Caco-2 (cell line): ENCODE data around the gene NMNAT1. TPM values are rescaled to one million over a fixed set of nuclear protein-coding genes. Genes with fewer than 3 reads are reported as not detected.

Experiments
- BruUV-seq: library from RNA; stranded (reverse); fragments of 400-500 nt; replicated peaks from 2 replicates; lab custom pipeline; 2021; lab: Mats Ljungman, UMichigan
- CTCF ChIA-PET: fragments of 300-600 bp; sonication (Branson Sonifier 250); formaldehyde crosslinking; loops from one replicate; lab custom pipeline; 2022; ENCODE audit warnings: antibody characterized with exemption; lab: Charles Lee
- POLR2A ChIA-PET: fragments of 300-600 bp; sonication (Branson Sonifier 250); formaldehyde crosslinking; loops from one replicate; lab custom pipeline; 2022; ENCODE audit warnings: antibody characterized with exemption; lab: Charles Lee
- DNase-seq, 2 experiments: peaks; one replicate each; pipeline versions ENCODE4 v3.0.0 to v3.0.0-alpha.2; 2020 to 2022
- H3K27me3 ChIP-seq: replicated peaks from 2 replicates; pipeline ENCODE4 v1.6.0; 2011; ENCODE audit warnings: low read length; ENCODE audit not compliant: control insufficient read depth, insufficient read depth
- H3K36me3 ChIP-seq: 2 replicates; pipeline ENCODE4 v1.5.1; 2011; ENCODE audit warnings: low read length; ENCODE audit not compliant: control insufficient read depth, insufficient read depth
- H3K4me1 ChIP-seq: fragments of 250-450 bp; sonication (Bioruptor Pico); 2 replicates; pipeline ENCODE4 v1.5.1; 2020; ENCODE audit warnings: mild to moderate bottlenecking
- H3K4me3 ChIP-seq: 2 replicates; pipeline ENCODE4 v1.5.1; 2011; ENCODE audit warnings: low read depth, mild to moderate bottlenecking, control low read depth, low read length
- H3K9me3 ChIP-seq: fragments of 250-450 bp; sonication (Bioruptor Pico); 2 replicates; pipeline ENCODE4 v1.5.1; 2020; ENCODE audit warnings: mild to moderate bottlenecking, moderate library complexity
- H3K27ac Mint-ChIP-seq: one replicate; pipeline ENCODE4 v1.8.0; 2022; ENCODE audit warnings: mixed read lengths; ENCODE audit not compliant: unreplicated experiment
- H3K27me3 Mint-ChIP-seq: one replicate; pipeline ENCODE4 v1.8.0; 2022; ENCODE audit warnings: mixed read lengths; ENCODE audit not compliant: insufficient read depth, unreplicated experiment
- H3K36me3 Mint-ChIP-seq: one replicate; pipeline ENCODE4 v1.8.0; 2022; ENCODE audit warnings: mild to moderate bottlenecking, mixed read lengths; ENCODE audit not compliant: insufficient read depth, unreplicated experiment
- H3K4me1 Mint-ChIP-seq: one replicate; pipeline ENCODE4 v1.8.0; 2022; ENCODE audit warnings: low read depth, mixed read lengths; ENCODE audit not compliant: unreplicated experiment
- H3K4me3 Mint-ChIP-seq: one replicate; pipeline ENCODE4 v1.8.0; 2022; ENCODE audit warnings: mild to moderate bottlenecking, moderate library complexity, mixed read lengths; ENCODE audit not compliant: unreplicated experiment
- H3K9me3 Mint-ChIP-seq: one replicate; pipeline ENCODE4 v1.8.0; 2022; ENCODE audit warnings: mixed read lengths; ENCODE audit not compliant: unreplicated experiment
- intact Hi-C: fragments of 100-400 bp; cut with micrococcal nuclease; formaldehyde crosslinking; loops from one replicate; pipeline ENCODE4 v1.10.0; 2022; ENCODE audit not compliant: unreplicated experiment
- total RNA-seq: library from RNA; stranded (reverse); gene quantifications from 2 replicates; pipeline ENCODE4 v1.2.3, GENCODE V29; 2022
- TF ChIP-seq, protein P1 (sequence below), 2 experiments: fragments of 200-600 bp in 1 of 2; IDR thresholded peaks; 1 replicate in 1 of 2; 2 replicates in 1 of 2; pipeline versions ENCODE4 v1.5.1 to v1.8.0; 2011 to 2022; ENCODE audit warnings: antibody characterized with exemption in 1 of 2, control low read depth in 1 of 2, inconsistent platforms in 1 of 2, low read depth in 1 of 2, low read length in 1 of 2, mild to moderate bottlenecking in 1 of 2, moderate library complexity in 1 of 2; ENCODE audit not compliant: insufficient read depth in 1 of 2, severe bottlenecking in 1 of 2, unreplicated experiment in 1 of 2

The NMNAT1 gene
- total RNA-seq, 1 experiment from 2014 or later = 3.8 TPM

DNA sequence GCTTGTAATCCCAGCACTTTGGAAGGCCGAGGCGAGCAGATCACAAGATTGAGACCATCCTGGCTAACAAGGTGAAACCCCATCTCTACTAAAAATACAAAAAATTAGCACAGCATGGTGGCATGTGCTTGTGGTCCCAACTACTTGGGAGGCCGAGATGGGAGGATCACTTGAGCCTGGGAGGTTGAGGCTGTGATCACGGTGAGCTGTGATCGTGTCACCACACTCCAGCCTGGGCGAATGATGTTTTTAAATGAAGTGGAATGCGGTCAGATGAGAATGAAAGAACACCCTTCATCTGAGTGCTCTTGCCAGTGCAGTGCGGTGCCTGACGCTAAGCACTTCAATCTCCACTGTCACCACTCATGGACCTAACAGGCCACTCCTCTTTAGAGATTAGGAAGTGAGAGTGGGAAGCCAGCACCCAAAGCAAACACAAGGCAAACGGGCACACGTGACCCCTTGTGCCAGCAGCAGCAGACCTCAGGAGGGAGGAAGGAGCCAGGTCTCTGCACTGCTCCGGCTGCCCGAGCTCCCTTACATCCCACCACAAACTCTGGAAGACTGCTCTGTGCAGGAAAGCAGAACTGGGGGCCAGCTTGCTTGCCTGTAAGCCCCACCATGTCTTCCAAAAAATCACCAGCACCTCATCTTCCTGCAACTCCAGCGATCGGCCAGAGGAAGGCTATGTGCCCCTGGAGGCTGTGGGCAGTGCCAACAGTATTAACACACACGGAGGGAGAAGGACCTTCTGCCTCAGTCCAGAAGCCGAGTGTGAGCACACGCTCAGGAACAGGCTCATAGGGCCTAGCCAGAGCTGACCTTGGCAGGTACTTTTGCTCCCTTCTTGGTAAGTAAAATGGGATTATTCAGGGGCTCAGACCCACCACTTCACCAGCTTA lies 42.9 kb upstream of the NMNAT1 start:
- intact Hi-C loops = no loop called here
- no peaks in the 10 kb centered on the region for H3K4me1 ChIP-seq
- no peaks in the 10 kb centered on the region for H3K36me3 Mint-ChIP-seq
- TF ChIP-seq, protein P1, sequence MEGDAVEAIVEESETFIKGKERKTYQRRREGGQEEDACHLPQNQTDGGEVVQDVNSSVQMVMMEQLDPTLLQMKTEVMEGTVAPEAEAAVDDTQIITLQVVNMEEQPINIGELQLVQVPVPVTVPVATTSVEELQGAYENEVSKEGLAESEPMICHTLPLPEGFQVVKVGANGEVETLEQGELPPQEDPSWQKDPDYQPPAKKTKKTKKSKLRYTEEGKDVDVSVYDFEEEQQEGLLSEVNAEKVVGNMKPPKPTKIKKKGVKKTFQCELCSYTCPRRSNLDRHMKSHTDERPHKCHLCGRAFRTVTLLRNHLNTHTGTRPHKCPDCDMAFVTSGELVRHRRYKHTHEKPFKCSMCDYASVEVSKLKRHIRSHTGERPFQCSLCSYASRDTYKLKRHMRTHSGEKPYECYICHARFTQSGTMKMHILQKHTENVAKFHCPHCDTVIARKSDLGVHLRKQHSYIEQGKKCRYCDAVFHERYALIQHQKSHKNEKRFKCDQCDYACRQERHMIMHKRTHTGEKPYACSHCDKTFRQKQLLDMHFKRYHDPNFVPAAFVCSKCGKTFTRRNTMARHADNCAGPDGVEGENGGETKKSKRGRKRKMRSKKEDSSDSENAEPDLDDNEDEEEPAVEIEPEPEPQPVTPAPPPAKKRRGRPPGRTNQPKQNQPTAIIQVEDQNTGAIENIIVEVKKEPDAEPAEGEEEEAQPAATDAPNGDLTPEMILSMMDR (IDR thresholded peaks at IDR 0.05; ENCODE audit: insufficient read depth in 1 of 2, low read depth in 1 of 2, low read length in 1 of 2, severe bottlenecking in 1 of 2, unreplicated experiment in 1 of 2) = no peak
- no peak overlapping the region for H3K4me3 ChIP-seq
- H3K27me3 Mint-ChIP-seq = no peaks in the 10 kb centered on the region
- H3K27me3 ChIP-seq = no peaks in the 10 kb centered on the region
- no peak for DNase-seq
- no peak overlapping the region for H3K4me3 Mint-ChIP-seq
- no peaks in the 10 kb centered on the region for H3K36me3 ChIP-seq
- no peak overlapping the region for H3K27ac Mint-ChIP-seq
- BruUV-seq = no TSS peak
- no peaks in the 10 kb centered on the region for H3K9me3 Mint-ChIP-seq
- peaks cover 14% of the 10 kb centered on the region for H3K4me1 Mint-ChIP-seq
- CTCF ChIA-PET = no interaction called here
- POLR2A ChIA-PET = interaction anchor here (0.6 kb wide), 1 partner anchor 106 kb away, joined by 8 read pairs; no protein-coding TSS in a partner anchor
- no peaks in the 10 kb centered on the region for H3K9me3 ChIP-seq

DNA sequence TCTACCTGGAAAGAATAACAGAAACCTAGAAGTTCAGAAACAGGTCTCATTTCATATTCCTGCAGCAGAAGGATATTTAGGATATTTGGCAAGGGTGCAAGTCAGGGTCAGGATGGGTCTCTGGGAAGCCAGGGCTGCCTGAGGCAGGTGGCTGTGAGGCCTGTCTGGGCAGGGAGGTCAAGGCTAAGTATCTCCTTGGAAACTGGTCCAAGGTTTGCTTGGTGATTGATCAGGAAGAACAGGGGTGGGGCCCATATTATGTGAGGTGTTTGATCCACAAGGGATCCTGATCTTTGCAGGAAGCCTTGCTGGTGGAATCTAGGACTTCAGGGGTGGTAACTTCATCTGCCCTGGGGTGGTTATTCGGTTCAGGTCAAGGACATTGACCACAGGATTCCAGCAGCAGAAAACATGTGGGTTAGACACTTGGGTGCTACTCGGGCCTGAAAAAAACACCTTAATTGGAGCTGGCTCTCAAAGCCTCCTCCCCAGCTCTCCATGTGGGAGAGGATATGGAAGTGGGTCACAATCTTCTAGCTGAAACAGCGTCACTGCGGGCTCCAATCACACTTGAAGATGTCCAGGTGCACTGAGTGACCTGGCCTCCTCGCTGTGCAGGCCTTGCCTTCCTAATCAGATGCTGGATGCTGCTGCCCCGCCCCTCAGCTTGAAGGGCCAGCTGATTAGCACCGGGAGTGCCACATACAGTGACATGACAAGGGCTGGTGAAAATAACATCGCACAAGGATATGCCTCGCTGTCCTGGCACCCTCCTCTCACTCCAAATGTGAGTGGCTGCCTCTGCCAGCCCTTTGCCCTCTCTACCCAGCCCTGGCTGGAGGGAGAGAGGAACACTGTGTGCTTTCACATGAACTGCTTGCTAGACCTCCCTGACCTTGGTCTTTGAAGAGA lies 41.9 kb upstream of the NMNAT1 start:
- no peak overlapping the region for H3K4me3 Mint-ChIP-seq
- Histone ChIP-seq H3K4me3 (no peak overlapping the region), H3K27me3 (no peaks in the 10 kb centered on the region), H3K9me3 (no peaks in the 10 kb centered on the region), H3K36me3 (no peaks in the 10 kb centered on the region), H3K4me1 (no peaks in the 10 kb centered on the region)
- no peak for DNase-seq
- no peak overlapping the region for H3K27ac Mint-ChIP-seq
- CTCF ChIA-PET = interaction anchor here (0.6 kb wide), 1 partner anchor 448 kb away, joined by 3 read pairs; no protein-coding TSS in a partner anchor
- H3K9me3 Mint-ChIP-seq = no peaks in the 10 kb centered on the region
- intact Hi-C loops = no loop called here
- no peaks in the 10 kb centered on the region for H3K36me3 Mint-ChIP-seq
- BruUV-seq = no TSS peak
- TF ChIP-seq, protein P1 (IDR thresholded peaks at IDR 0.05; ENCODE audit: insufficient read depth in 1 of 2, low read depth in 1 of 2, low read length in 1 of 2, severe bottlenecking in 1 of 2, unreplicated experiment in 1 of 2) = no peak
- H3K27me3 Mint-ChIP-seq = no peaks in the 10 kb centered on the region
- H3K4me1 Mint-ChIP-seq = peaks cover 20% of the 10 kb centered on the region
- POLR2A ChIA-PET = interaction anchor here (0.6 kb wide), 2 partner anchors 36 to 107 kb away, joined by 3 to 8 read pairs; no protein-coding TSS in a partner anchor

DNA sequence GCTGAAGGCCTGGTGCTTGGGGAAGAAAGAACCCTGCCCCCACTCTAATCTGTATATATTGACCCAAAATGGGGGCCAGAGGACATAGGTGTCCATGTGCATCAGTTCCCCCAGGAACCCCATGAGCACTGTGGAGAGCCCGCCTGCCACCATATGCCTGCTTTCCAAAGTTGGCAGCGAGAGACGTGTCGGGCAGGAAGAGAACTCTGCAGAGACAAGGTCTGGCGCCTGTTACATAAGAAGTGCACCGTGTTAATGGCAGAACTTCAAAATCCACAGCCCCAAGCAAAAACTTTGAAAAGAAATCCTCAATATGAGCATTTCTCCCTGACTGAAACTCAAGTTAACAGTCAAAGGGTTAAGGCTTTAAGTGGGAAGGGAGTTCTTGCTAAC lies 41.2 kb upstream of the NMNAT1 start:
- H3K36me3 Mint-ChIP-seq = no peaks in the 10 kb centered on the region
- no peaks in the 10 kb centered on the region for H3K9me3 ChIP-seq
- TF ChIP-seq, protein P1 (IDR thresholded peaks at IDR 0.05; ENCODE audit: insufficient read depth in 1 of 2, low read depth in 1 of 2, low read length in 1 of 2, severe bottlenecking in 1 of 2, unreplicated experiment in 1 of 2) = no peak
- ChIA-PET CTCF (interaction anchor here (0.6 kb wide), 1 partner anchor 447 kb away, joined by 3 read pairs; no protein-coding TSS in a partner anchor), POLR2A (interaction anchor here (0.6 kb wide), 1 partner anchor 36 kb away, joined by 3 read pairs; no protein-coding TSS in a partner anchor)
- no peaks in the 10 kb centered on the region for H3K4me1 ChIP-seq
- no TSS peak for BruUV-seq
- no peaks in the 10 kb centered on the region for H3K27me3 ChIP-seq
- no peaks in the 10 kb centered on the region for H3K36me3 ChIP-seq
- no peaks in the 10 kb centered on the region for H3K27me3 Mint-ChIP-seq
- no peaks in the 10 kb centered on the region for H3K9me3 Mint-ChIP-seq
- H3K4me1 Mint-ChIP-seq = peaks cover 20% of the 10 kb centered on the region
- no peak for DNase-seq
- intact Hi-C loops = no loop called here
- H3K4me3 ChIP-seq = no peak overlapping the region
- H3K27ac Mint-ChIP-seq = no peak overlapping the region
- no peak overlapping the region for H3K4me3 Mint-ChIP-seq
